Nephron progenitor cell (in vitro differentiated cells): Measurements from ENCODE around the gene TMEM186.

ENCODE experiments used
- DNase-seq: peaks from one replicate; pipeline ENCODE4 v3.0.0; 2021
- H3K27ac Mint-ChIP-seq: 2 replicates; pipeline ENCODE4 v1.8.0; 2021; ENCODE audit warnings: mild to moderate bottlenecking, moderate library complexity, mixed read lengths
- H3K27me3 Mint-ChIP-seq: 2 replicates; pipeline ENCODE4 v1.8.0; 2021; ENCODE audit warnings: mild to moderate bottlenecking, low read depth, mixed read lengths; ENCODE audit not compliant: poor library complexity
- H3K36me3 Mint-ChIP-seq: 2 replicates; pipeline ENCODE4 v1.8.0; 2021; ENCODE audit warnings: low read depth, mixed read lengths
- H3K4me1 Mint-ChIP-seq: 2 replicates; pipeline ENCODE4 v1.8.0; 2021; ENCODE audit warnings: mixed read lengths
- H3K4me3 Mint-ChIP-seq: 2 replicates; pipeline ENCODE4 v1.8.0; 2021; ENCODE audit warnings: mild to moderate bottlenecking, moderate library complexity, mixed read lengths
- H3K9me3 Mint-ChIP-seq: 2 replicates; pipeline ENCODE4 v1.8.0; 2021; ENCODE audit warnings: mild to moderate bottlenecking, moderate library complexity, mixed read lengths
- TF ChIP-seq, protein P1 (sequence below): fragments of 200-600 bp; sonication (generic); IDR thresholded peaks from 2 replicates; pipeline ENCODE4 v1.5.0; 2021; ENCODE audit warnings: antibody characterized with exemption

The TMEM186 gene

GRCh38 chr16:8812162-8812843 is 14.9 kb upstream of the TMEM186 start:
- no peak for DNase-seq
- peaks cover 73% of the 10 kb centered on the region for H3K36me3 Mint-ChIP-seq
- H3K4me3 Mint-ChIP-seq: no peak overlapping the region
- H3K27me3 Mint-ChIP-seq: no peaks in the 10 kb centered on the region
- H3K4me1 Mint-ChIP-seq: no peaks in the 10 kb centered on the region
- H3K27ac Mint-ChIP-seq: no peak overlapping the region
- H3K9me3 Mint-ChIP-seq: no peaks in the 10 kb centered on the region
- TF ChIP-seq, protein P1, sequence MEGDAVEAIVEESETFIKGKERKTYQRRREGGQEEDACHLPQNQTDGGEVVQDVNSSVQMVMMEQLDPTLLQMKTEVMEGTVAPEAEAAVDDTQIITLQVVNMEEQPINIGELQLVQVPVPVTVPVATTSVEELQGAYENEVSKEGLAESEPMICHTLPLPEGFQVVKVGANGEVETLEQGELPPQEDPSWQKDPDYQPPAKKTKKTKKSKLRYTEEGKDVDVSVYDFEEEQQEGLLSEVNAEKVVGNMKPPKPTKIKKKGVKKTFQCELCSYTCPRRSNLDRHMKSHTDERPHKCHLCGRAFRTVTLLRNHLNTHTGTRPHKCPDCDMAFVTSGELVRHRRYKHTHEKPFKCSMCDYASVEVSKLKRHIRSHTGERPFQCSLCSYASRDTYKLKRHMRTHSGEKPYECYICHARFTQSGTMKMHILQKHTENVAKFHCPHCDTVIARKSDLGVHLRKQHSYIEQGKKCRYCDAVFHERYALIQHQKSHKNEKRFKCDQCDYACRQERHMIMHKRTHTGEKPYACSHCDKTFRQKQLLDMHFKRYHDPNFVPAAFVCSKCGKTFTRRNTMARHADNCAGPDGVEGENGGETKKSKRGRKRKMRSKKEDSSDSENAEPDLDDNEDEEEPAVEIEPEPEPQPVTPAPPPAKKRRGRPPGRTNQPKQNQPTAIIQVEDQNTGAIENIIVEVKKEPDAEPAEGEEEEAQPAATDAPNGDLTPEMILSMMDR: no peak

- TF ChIP-seq, protein P1: no peak
- H3K4me1 Mint-ChIP-seq: no peaks in the 10 kb centered on the region
- H3K27ac Mint-ChIP-seq: peak overlapping the region; percentile 8
- no peaks in the 10 kb centered on the region for H3K9me3 Mint-ChIP-seq
- no peak for DNase-seq
- no peaks in the 10 kb centered on the region for H3K27me3 Mint-ChIP-seq
- H3K4me3 Mint-ChIP-seq: no peak overlapping the region
- H3K36me3 Mint-ChIP-seq: peaks cover 58% of the 10 kb centered on the region
Observed at GRCh38 chr16:8808613-8809353, 11.3 kb upstream of the TMEM186 start.

GRCh38 chr16:8808009-8808408 is 10.6 kb upstream of the TMEM186 start:
- peaks cover 56% of the 10 kb centered on the region for H3K36me3 Mint-ChIP-seq
- H3K4me1 Mint-ChIP-seq: no peaks in the 10 kb centered on the region
- no peaks in the 10 kb centered on the region for H3K27me3 Mint-ChIP-seq
- TF ChIP-seq, protein P1: no peak
- H3K4me3 Mint-ChIP-seq: no peak overlapping the region
- H3K27ac Mint-ChIP-seq: no peak overlapping the region
- H3K9me3 Mint-ChIP-seq: no peaks in the 10 kb centered on the region
- DNase-seq: no peak

DNA sequence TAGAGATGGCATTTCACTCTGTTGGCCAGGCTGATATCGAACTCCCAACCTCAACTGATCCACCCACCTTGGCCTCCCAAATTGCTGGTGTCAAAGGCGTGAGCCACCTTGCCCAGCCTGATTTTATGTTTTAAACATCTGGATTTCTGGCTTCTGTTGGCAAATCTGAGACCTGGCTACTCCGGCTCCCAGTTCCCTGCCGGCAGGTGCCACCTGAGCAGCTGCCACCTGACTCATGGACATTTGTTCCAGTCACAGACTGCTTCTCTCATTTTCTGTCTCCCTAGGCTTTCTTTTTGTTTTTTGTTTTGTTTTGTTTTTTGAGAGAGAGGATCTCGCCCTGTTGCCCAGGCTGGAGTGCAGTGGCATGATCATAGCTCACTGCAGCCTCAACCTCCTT is 9.8 kb upstream of the TMEM186 start:
- H3K27ac Mint-ChIP-seq: no peak overlapping the region
- peaks cover 58% of the 10 kb centered on the region for H3K36me3 Mint-ChIP-seq
- TF ChIP-seq, protein P1: no peak
- no peaks in the 10 kb centered on the region for H3K9me3 Mint-ChIP-seq
- DNase-seq: no peak
- H3K4me3 Mint-ChIP-seq: no peak overlapping the region
- no peaks in the 10 kb centered on the region for H3K4me1 Mint-ChIP-seq
- H3K27me3 Mint-ChIP-seq: no peaks in the 10 kb centered on the region

- Mint-ChIP-seq H3K36me3 (peaks cover 61% of the 10 kb centered on the region), H3K4me1 (no peaks in the 10 kb centered on the region)
- TF ChIP-seq, protein P1: no peak
Observed at GRCh38 chr16:8806272-8806983, 9.0 kb upstream of the TMEM186 start.

More at GRCh38 chr16:8806272-8806983, 9.0 kb upstream of the TMEM186 start:
- DNase-seq: no peak
- no peaks in the 10 kb centered on the region for H3K9me3 Mint-ChIP-seq
- no peaks in the 10 kb centered on the region for H3K27me3 Mint-ChIP-seq
- H3K4me3 Mint-ChIP-seq: no peak overlapping the region
- no peak overlapping the region for H3K27ac Mint-ChIP-seq
